NCI-H526 treated with DMSO at 0.1 percent for 48 hours (cell line): ENCODE measurements around the gene CAAP1.
A peak's percentile ranks its signal among the peaks of the same experiment; 100 is the strongest.
"Not testable (repeated sequence)": the region's sequence is repeated elsewhere in the genome, so short reads cannot be mapped to it uniquely, and the experiment has no call there.

Source experiments
- DNase-seq: peaks from one replicate; lab custom pipeline; 2025; lab: John Stamatoyannopoulos, UW

Gene CAAP1

DNA sequence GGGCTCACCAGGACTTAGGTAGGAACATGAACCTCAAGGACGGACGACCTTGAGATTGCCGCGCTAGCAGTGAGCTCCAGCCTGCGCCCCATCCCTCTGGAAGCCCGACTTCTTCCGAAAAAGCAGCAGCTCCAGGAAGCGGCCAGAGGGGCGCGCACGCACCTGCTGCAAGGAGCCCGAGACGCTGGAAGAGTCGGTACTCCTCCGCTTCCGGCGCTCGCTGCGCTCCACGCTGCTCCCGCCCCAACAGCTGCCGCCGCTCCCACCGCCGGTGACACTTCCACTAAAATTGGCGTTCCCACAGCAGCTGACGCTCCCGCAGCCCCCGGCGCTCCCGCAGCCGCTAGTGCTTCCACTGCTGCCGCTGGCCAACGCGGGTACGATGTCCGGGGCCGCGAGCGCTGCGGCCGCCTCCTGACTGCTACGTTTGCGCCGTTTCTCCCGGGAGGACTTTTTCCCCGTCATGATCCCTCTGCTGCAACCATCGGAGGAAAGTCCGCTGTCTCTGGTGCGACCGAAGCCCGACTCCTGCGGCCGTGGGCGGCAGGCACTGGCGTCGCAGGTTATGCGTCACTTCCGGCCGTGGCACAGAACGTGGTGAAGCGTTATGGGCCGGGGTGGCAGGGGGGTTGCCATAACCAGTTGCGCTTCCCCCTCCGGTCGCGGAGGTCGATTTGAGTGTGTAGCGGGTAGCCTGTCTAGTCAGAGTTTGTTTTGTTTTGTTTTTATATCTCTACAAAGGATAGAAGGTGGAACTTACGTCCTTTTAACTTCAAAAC, at the start of gene CAAP1:
CAAP1 (minus strand) TSS at position 552 of the 779 bp plus-strand sequence; CDS start at position 465, 87 bp downstream.
- peak; percentile 68 for DNase-seq

DNA sequence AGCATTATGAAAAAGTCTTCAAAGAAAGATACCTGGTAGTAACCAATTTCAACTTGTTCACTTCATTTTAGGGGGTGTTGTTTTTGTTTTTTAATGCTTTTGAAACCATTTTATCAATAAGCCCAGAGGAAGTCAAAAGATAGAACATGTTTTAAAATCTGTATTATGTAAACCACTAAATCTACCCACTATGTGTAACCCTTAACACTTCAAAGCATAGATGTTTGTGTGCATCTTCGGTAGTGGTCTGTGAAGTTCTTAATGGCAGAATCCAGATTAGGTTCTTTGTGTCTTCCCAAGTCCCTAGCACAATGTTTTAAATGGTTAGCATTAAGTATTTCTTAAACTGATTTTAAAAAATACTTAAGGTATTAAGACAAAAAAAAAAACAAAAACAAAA, 48.2 kb upstream of the CAAP1 start:
- DNase-seq, result no peak

DNA sequence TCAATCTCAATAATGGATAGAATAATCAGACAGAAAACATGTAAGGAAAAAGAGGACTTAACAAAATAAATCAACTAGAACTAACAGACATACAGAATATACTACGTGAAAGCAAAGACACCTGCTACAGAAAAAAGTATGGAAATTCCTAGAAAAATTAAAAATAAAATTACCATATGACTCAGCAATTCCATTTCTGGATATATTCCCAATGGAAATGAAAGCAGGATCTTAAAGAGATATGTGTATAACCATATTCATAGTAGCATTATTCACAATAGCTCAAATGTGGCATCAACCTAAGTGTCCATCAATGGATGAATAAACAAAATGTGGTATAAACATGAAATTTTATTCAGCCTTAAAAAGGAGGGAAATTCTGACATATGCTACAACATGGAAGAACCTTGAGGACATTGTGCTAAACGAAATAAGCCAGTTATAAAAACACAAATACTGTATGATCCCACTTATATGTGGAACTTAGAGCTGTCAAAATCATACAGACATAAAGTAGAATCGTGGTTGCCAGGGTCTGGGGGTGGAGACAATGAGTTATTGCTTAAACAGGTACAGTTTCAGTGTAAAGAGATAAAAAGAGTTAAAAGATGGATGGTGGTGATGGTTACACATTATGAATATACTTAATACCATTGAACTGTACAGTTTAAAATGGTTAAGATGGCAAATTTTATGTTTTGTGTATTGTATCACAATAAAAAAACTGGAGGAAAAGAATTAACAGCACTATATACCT, 47.5 kb upstream of the CAAP1 start:
- DNase-seq, result no peak

GRCh38 chr9:26937816-26938371, 45.3 kb upstream of the CAAP1 start:
- DNase-seq, result no peak

DNA sequence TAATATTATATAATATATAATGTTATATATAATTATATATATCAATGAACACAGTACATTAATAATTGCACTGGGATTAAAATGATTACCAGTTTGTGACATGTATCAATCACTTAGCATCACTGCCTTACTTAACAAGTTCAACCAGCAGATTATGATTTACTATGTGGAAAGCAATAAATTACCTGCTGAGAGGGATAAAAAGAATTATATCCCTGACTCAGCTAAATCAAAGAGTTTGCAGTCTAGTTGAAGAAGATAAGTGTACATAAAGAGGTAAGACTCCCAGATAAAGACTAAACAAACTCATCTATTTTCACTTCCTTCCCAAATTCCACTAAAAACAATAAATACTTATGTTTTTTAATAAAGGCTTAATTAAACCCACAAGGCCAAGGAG, 43.2 kb upstream of the CAAP1 start:
- no peak for DNase-seq

GRCh38 chr9:26928902-26929495, 36.4 kb upstream of the CAAP1 start:
- no peak for DNase-seq

- no peak for DNase-seq
Observed at GRCh38 chr9:26925609-26926008, 33.0 kb upstream of the CAAP1 start.

DNA sequence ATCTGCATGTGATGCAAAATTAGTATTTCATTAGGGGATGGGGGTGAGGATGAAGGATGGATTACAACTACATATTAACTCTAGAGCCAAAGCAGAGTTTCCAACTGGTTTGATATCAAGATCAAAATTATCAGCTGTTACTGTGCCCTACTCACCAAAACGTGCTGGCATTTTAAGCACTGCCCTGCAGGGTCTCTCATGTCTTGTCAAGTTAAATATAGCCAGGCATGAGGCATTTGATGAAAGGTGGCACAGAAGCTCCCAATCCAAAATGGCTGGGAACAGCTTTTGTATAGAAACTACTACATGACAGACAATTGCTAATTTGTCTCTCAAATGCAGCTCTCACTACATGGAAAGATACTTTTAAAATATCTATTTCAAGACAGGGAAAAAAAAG, 27.1 kb upstream of the CAAP1 start:
- DNase-seq, result no peak

DNA sequence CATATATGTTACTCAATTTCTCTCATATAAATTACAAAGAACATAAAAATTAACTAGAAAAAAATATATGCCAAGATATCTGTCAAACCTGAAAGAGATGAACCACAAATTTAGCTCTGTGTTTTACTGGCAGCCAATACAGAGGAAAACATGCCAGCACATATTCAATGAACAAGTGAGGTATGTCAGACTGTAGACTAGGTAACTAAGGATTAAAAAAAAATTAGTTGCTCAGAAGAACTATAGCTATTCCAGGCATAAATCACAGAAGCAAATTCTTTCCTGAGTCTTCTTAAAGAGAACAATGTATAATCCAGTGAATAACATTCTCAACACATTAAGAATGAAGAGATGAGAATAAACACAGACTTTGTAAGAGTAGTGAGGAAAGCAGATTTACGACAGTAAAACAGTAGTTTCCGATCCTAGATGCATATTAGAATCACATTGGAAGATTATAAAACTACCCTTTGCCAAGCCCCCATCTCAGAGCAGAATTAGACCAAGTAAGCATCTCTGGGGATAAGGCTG, 20.6 kb upstream of the CAAP1 start:
- DNase-seq, result no peak

GRCh38 chr9:26904671-26905070, 12.1 kb upstream of the CAAP1 start:
- DNase-seq, result no peak

- DNase-seq, result no peak
Observed at GRCh38 chr9:26904070-26904469, 11.5 kb upstream of the CAAP1 start.

DNA sequence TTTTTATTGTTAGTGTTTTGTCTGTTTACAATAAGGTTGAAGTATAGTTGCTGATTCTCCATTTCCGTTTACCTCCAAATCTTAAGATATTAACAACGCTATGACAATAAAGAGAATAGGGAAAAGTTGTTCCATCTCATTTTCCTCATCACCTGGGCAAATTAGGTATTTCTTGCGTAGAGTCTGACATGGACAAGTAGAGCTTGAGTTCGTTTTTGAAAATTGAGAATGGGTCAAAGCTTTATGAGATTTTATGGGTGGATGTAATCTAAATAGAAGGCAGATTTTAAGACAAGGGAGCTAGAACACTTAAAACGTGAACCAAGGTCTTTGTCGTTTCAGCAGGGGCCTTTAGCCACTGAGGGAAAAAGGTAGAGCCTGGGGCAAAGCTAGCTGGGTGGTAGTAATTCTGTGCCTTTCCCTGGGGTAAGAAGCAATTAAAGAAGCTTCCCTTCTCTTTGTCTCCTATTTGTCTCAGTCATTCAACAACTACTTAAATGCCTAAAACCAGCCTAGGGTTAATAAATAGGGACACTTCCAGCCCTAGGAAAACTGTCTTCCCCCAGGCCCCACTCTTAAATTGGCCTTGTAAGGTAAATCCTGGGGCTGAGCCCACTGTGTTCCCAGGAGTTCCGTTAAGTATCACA, 551 bp upstream of the CAAP1 start:
- DNase-seq, result no peak

DNA sequence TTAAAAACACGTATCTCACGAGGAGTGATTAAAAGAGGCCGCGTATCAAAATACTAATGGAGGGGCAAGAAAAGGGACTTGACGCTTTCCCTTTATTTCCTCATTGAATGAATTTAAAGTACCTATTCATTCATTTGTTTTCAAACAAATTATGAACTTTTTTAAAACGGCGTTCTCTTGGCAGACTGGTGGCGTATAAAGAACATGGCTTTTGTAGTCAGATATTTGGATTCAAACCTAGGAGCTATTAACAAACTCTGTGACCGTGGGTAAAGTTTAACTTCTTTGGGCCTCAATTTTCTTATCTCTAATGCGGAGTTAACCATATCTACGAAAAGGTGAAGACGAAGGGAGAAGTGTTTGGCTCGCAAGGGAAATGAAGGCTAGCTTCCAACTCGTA, 876 bp downstream of the CAAP1 start:
- DNase-seq, result no peak

- DNase-seq, result no peak
Observed at GRCh38 chr9:26888271-26888670, 4.3 kb downstream of the CAAP1 start.

GRCh38 chr9:26882154-26882553, 10.4 kb downstream of the CAAP1 start:
- no peak for DNase-seq

GRCh38 chr9:26880262-26880661, 12.3 kb downstream of the CAAP1 start:
- no peak for DNase-seq

DNA sequence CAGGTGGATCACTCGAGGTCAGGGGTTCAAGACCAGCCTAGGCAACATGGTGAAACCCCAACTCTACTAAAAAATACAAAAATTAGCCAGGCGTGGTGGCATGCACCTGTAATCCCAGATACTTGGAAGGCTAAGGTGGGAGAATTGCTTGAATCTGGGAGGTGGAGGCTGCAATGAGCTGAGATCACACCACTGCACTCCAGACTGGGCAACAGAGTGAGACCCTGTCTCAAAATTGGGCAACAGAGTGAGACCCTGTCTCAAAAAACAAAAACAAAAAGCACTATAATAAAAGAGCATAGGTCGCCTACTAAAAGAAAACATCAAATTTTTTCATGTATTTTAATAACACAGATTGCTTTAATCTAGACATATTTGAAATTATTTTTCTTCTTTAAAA, 17.4 kb downstream of the CAAP1 start:
- not testable (repeated sequence) for DNase-seq

GRCh38 chr9:26870292-26870691, 22.3 kb downstream of the CAAP1 start:
- no peak for DNase-seq

DNA sequence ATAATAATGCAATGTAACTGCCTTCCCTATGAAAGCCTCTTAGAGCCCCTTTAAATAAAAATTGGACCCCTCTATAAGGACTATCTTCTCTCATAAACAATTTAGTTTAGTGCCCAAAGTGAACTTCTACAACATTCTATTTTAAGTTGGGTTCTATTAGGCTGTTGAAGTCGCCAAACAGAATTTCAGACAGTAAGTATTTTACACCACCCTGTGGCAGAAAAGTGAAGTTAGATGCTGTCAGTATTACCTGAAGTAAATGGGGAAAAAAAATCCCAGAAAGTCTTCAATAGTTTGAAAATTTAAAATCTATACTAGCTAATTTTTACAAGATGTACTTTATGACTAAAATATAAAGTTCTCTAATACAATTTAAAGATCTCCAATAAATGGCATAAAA, 29.5 kb downstream of the CAAP1 start:
- DNase-seq, result no peak

GRCh38 chr9:26856413-26857032, 36.1 kb downstream of the CAAP1 start:
- peak; percentile 24 for DNase-seq

- no peak for DNase-seq
Observed at GRCh38 chr9:26850995-26851394, 41.6 kb downstream of the CAAP1 start.

DNA sequence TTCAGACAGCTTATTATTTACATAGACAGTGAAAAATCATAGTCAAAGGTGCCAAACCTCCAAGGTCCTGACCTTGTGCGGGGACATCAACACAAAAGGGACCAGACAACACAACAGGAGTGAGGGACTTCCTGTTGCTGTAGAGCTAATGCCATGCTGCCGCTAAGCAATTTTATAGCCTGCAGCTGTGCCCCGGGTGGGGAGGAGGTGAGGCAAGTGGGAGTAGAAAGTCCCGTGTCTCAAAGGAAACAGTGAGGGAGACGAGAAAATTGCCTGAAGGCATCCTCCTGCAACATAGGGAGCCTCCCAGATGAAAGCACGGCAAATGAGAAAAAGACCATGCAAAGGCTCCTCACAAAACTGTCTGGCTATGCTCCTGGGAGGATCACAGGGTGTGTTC, 58.8 kb downstream of the CAAP1 start:
- no peak for DNase-seq
